Psoas muscle (tissue), 8 donors: ENCODE measurements around the gene FBXL20. TPM values are rescaled to one million over a fixed set of nuclear protein-coding genes. Genes with fewer than 3 reads are reported as not detected.

ENCODE experiments used
- ATAC-seq, 4 donors: fragments of 200-7000 bp; cut with Tn5 transposase; one replicate each; pipeline ENCODE4 v1.9.1; 2020; ENCODE audit warnings: moderate library complexity in 3 of 4, mild to moderate bottlenecking in 2 of 4
- DNase-seq, 2 donors: peaks; one replicate each; pipeline ENCODE4 v3.0.0-alpha.2; 2020
- H3K27ac ChIP-seq: fragments of 200-600 bp; one replicate; pipeline ENCODE4 v1.8.0; 2022
- H3K27me3 ChIP-seq, 3 donors: fragments of 200-600 bp in 1 of 3; one replicate each; pipeline versions ENCODE4 v1.6.1 to v1.8.0; 2013 to 2022; ENCODE audit warnings: low read length in 2 of 3, mild to moderate bottlenecking in 2 of 3, moderate library complexity in 1 of 3; ENCODE audit not compliant: insufficient read depth in 3 of 3
- H3K36me3 ChIP-seq, 2 donors: fragments of 200-600 bp in 1 of 2; one replicate each; pipeline versions ENCODE4 v1.6.1 to v1.8.0; 2013 to 2022; ENCODE audit warnings: low read depth in 1 of 2, mild to moderate bottlenecking in 1 of 2, moderate library complexity in 1 of 2; ENCODE audit not compliant: insufficient read depth in 1 of 2
- H3K4me1 ChIP-seq: fragments of 200-600 bp; one replicate; pipeline ENCODE4 v1.8.0; 2022
- H3K4me3 ChIP-seq: fragments of 200-600 bp; one replicate; pipeline ENCODE4 v1.8.0; 2022; ENCODE audit warnings: mild to moderate bottlenecking
- H3K9me3 ChIP-seq: fragments of 200-600 bp; one replicate; pipeline ENCODE4 v1.8.0; 2022
- CTCF ChIP-seq: fragments of 200-600 bp; IDR thresholded peaks from one replicate; pipeline ENCODE4 v1.8.0; 2022; ENCODE audit warnings: antibody characterized with exemption
- WGBS, 3 donors: extraction: QIAGEN DNeasy Blood & Tissue Kit; methylation state at CpG; one replicate each; pipeline versions ENCODE4 v1.1.6 to v1.1.7; 2013; 5-methylcytosine and 5-hydroxymethylcytosine counted together
- intact Hi-C, 2 donors: fragments of 100-400 bp; cut with DNase I; formaldehyde crosslinking; loops; one replicate each; pipeline versions ENCODE4 v1.11.0 to v1.14.2; 2022
- polyA plus RNA-seq, 3 donors: library from polyadenylated mRNA; stranded (reverse); fragments of 200-250 nt; gene quantifications; one replicate each; pipeline ENCODE4 v1.2.3, GENCODE V29; 2013
- total RNA-seq, 4 donors: library from RNA; stranded (reverse); fragmentation: NEBNext Ultra II Directional in 2 of 4; extraction: Animal tissue kit (Norgen Biotek cat#: 25700) in 2 of 4; gene quantifications; one replicate each; pipeline versions ENCODE4 v1.2.1 to v1.2.4, GENCODE V29; 2021 to 2023
- donor health status: healthy with polysubstance abuse.
- donor health status: DM: no; HTN: no; CAD: no; lungs with moderate emphysema.
- donor health status: Bipolar disorder and iron deficiency.
- donor health status: healthy.
- donor health status: DM: yes; HTN: yes; CAD: no.
- donor health status: DM: no; HTN: no; CAD: no.
- donor health status: DM: no; HTN: no; CAD: no.
- donor health status: DM: yes; HTN: yes; CAD: no.

FBXL20 gene
- total and polyA plus RNA-seq, 7 donors = 0.89 to 8.7 (median 8.0) TPM

DNA sequence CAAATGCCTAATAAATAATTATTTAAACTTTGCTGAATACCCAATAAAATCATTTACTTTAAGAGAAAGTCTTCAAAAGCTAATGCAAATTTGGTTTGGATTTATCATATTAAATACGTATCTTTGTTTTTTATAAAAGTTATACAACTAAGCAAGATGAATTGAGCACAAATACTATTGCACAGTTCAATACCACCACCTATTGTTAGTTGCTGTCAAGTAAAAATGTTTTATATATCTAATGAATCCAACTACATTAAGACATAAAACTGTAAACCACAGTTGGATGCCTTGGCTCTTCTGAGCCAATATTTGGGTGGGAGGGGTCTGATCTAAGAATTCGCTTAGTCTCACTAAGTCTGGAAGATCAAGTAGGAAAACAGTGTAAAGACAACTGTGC is 7.7 kb downstream of the FBXL20 start:
- peaks cover 0 to 2% of the 10 kb centered on the region in 2 donors for H3K36me3 ChIP-seq
- no peak overlapping the region for H3K27ac ChIP-seq
- 57 to 77% (median 71%) methylated on average over 2 of the region's 2 CpGs for WGBS, 3 donors
- H3K9me3 ChIP-seq = no peaks in the 10 kb centered on the region
- TF ChIP-seq CTCF = no peak
- peaks cover 30% of the 10 kb centered on the region for H3K4me1 ChIP-seq
- ATAC-seq (no peak), DNase-seq (no peak)
- no peaks in the 10 kb centered on the region for H3K27me3 ChIP-seq
- H3K4me3 ChIP-seq = no peak overlapping the region
- intact Hi-C loops = no loop called here

GRCh38 chr17:39391448-39391847 is 10.0 kb downstream of the FBXL20 start:
- no peak for ATAC-seq
- intact Hi-C loops = no loop called here
- H3K9me3 ChIP-seq = no peaks in the 10 kb centered on the region
- H3K4me1 ChIP-seq = peaks cover 23% of the 10 kb centered on the region
- H3K4me3 ChIP-seq = no peak overlapping the region
- H3K36me3 ChIP-seq = peaks cover 0 to 19% of the 10 kb centered on the region in 2 donors
- DNase-seq = no peak
- no peak overlapping the region for H3K27ac ChIP-seq
- no peak for TF ChIP-seq CTCF
- WGBS, 3 donors = 83 to 86% (median 83%) methylated on average over 5 of the region's 5 CpGs
- H3K27me3 ChIP-seq = no peaks in the 10 kb centered on the region

GRCh38 chr17:39385040-39385439 is 16.4 kb downstream of the FBXL20 start:
- TF ChIP-seq CTCF = no peak
- Histone ChIP-seq H3K9me3 (no peaks in the 10 kb centered on the region), H3K4me3 (no peak overlapping the region), H3K27me3 (no peaks in the 10 kb centered on the region), H3K36me3 (peaks cover 0 to 19% of the 10 kb centered on the region in 2 donors), H3K27ac (no peak overlapping the region), H3K4me1 (peaks cover 8% of the 10 kb centered on the region)
- intact Hi-C loops = loop anchor here in 1 of 2 donors (5.0 kb wide), 1 partner anchor 98 kb away; no protein-coding TSS in a partner anchor
- 96 to 99% (median 98%) methylated on average over 6 of the region's 6 CpGs for WGBS, 3 donors
- ATAC-seq = no peak
- no peak for DNase-seq

- 64 to 81% (median 74%) methylated on average over 2 of the region's 2 CpGs for WGBS, 3 donors
- H3K27ac ChIP-seq = no peak overlapping the region
Measured at GRCh38 chr17:39380144-39380543, 21.3 kb downstream of the FBXL20 start.

More at GRCh38 chr17:39380144-39380543, 21.3 kb downstream of the FBXL20 start:
- Histone ChIP-seq H3K9me3 (no peaks in the 10 kb centered on the region), H3K27me3 (no peaks in the 10 kb centered on the region), H3K36me3 (no peaks in the 10 kb centered on the region), H3K4me3 (no peak overlapping the region), H3K4me1 (peaks cover 21% of the 10 kb centered on the region)
- DNase-seq (no peak), ATAC-seq (no peak)
- no peak for TF ChIP-seq CTCF
- intact Hi-C loops = no loop called here
